ENCODE results near the gene SP3.

The SP3 gene

DNA sequence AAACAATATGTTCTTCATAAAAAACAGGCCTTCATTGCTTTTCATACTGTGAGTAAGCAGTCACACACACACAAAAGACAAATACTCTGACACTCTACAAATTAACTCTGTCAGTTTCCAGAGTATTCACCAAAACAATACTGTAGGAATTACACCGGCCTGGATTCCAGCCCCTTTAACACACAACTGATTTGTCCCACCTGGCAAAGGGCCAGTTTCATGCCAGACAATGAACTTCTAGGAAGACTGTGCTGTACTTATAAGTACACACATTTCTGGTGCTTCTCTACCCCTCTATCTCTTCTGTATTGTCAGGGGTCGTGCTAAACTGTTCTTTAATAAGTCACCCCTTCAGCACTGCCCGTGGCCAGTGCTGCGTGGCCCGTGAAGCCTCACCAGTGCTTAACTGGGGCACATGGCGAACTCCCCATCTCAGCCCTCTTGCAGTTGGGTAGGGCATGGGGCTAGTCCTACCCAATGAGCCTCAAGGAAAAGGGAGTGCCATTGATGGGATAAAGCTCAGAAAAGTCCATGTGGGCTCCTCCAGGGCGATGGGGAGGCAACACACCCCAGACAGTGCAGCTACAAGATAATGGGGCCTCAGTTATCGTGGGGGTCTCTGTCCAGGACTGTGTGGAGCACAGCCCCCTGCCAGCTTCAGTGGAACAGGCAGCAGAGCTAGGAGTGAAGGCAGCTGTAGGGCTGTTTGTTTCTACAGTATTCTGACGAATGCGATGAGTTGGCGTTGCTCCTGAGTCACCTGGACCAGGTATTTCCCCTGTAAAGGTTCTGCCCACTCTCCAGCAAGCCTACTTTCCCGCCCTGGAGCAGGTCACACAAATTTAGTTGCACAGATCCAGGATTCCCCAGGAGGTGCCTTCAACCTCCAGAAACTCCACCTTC is 99.0 kb downstream of the SP3 start:
- H3F3A ChIP-seq (ENCODE audit: control insufficient read depth, insufficient read depth): no peaks in the 10 kb centered on the region; the same call in 1 of the 2 replicates
- H3K36me3 ChIP-seq (ENCODE audit: control insufficient read depth, low read length): no peaks in the 10 kb centered on the region
- TF ChIP-seq, protein P1, sequence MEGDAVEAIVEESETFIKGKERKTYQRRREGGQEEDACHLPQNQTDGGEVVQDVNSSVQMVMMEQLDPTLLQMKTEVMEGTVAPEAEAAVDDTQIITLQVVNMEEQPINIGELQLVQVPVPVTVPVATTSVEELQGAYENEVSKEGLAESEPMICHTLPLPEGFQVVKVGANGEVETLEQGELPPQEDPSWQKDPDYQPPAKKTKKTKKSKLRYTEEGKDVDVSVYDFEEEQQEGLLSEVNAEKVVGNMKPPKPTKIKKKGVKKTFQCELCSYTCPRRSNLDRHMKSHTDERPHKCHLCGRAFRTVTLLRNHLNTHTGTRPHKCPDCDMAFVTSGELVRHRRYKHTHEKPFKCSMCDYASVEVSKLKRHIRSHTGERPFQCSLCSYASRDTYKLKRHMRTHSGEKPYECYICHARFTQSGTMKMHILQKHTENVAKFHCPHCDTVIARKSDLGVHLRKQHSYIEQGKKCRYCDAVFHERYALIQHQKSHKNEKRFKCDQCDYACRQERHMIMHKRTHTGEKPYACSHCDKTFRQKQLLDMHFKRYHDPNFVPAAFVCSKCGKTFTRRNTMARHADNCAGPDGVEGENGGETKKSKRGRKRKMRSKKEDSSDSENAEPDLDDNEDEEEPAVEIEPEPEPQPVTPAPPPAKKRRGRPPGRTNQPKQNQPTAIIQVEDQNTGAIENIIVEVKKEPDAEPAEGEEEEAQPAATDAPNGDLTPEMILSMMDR (IDR thresholded peaks at IDR 0.05; ENCODE audit: low read depth, low read length, poor library complexity, severe bottlenecking): no peak
- no peak for TF ChIP-seq EZH2phosphoT487 (IDR thresholded peaks at IDR 0.05; ENCODE audit: borderline replicate concordance, low read length)
- H3K9me2 ChIP-seq (replicated peaks; ENCODE audit: control insufficient read depth, low read length): no peaks in the 10 kb centered on the region
- peaks cover 15% of the 10 kb centered on the region for H3K4me1 ChIP-seq (ENCODE audit: control insufficient read depth, low read length)
- no peaks in the 10 kb centered on the region for H4K20me1 ChIP-seq (ENCODE audit: control insufficient read depth, insufficient read depth, low read depth, low read length)
- H3K4me2 ChIP-seq (ENCODE audit: low read length): no peak overlapping the region
- no peak overlapping the region for H3K4me3 ChIP-seq (ENCODE audit: low read length)
- H3K9me3 ChIP-seq (ENCODE audit: control insufficient read depth, insufficient read depth, low read length): no peaks in the 10 kb centered on the region
- peaks cover 3% of the 10 kb centered on the region; the same call in 1 of the 2 replicates for H3K27me3 ChIP-seq (ENCODE audit: control insufficient read depth, low read length)
- no peaks in the 10 kb centered on the region for H3K79me2 ChIP-seq (ENCODE audit: control insufficient read depth, low read length)
- H3K27ac ChIP-seq (ENCODE audit: low read depth, low read length): no peak overlapping the region

DNA sequence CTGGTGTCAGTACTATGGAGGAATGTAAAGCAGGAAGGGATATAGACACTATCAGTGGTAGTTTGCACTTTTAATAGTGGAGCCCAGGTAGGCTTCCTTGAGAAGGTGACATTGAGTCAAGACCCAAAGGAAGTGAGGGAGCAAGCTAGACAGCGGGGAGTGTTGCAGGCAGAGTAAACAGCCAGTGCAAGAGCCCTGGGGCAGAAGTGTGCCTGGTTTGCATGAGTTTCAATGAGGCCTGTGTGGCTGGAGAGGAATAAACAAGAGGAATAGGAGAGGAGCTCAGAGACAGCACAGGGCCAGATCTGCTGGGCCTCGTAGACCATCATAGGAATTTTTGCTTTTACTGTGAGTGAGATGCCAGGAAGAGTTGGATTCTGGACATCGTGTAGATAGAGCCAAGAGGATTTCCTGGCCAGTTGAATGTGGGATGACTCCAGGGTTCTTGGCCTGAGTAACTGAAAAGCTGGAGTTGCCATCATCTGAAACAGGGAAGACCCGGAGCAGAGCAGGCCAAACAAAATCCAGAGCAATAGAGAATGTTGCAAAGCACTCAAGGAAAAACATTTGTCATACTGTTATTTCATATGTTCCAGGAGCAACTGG is 102.5 kb downstream of the SP3 start:
- Histone ChIP-seq H3K4me2 (ENCODE audit: low read length) (no peak overlapping the region), H3F3A (ENCODE audit: control insufficient read depth, insufficient read depth) (no peaks in the 10 kb centered on the region; the same call in 1 of the 2 replicates), H3K9me3 (ENCODE audit: control insufficient read depth, insufficient read depth, low read length) (no peaks in the 10 kb centered on the region), H3K36me3 (ENCODE audit: control insufficient read depth, low read length) (no peaks in the 10 kb centered on the region), H3K79me2 (ENCODE audit: control insufficient read depth, low read length) (no peaks in the 10 kb centered on the region), H4K20me1 (ENCODE audit: control insufficient read depth, insufficient read depth, low read depth, low read length) (no peaks in the 10 kb centered on the region), H3K27ac (ENCODE audit: low read depth, low read length) (no peak overlapping the region), H3K9me2 (replicated peaks; ENCODE audit: control insufficient read depth, low read length) (no peaks in the 10 kb centered on the region), H3K4me1 (ENCODE audit: control insufficient read depth, low read length) (peaks cover 20% of the 10 kb centered on the region), H3K4me3 (ENCODE audit: low read length) (no peak overlapping the region), H3K27me3 (ENCODE audit: control insufficient read depth, low read length) (0 out of 2 replicates have a peak, but pooled peaks cover 3% of the 10 kb centered on the region)
- TF ChIP-seq, protein P1 (IDR thresholded peaks at IDR 0.05; ENCODE audit: low read depth, low read length, poor library complexity, severe bottlenecking): no peak

DNA sequence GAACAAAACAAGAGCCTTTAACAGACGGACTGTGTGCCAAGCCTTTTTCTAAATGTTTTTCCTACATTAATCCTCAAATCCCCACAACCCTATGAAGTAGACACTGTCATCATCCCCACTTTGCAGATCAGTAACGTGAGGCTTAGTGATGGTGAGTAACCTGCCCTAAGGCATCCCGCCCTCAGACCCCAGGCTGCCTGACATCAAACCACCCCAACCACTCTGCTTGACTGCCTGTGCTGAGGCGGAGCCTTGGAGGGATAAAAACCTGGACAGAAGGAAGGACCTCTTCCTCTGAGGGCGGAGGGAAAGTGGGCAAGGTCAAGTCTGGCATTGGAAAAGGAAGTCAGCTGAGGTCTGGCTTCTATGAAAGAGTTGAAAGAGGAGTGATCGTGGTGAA is 104.6 kb downstream of the SP3 start:
- Histone ChIP-seq H3K4me3 (ENCODE audit: low read length) (no peak overlapping the region), H3K4me1 (ENCODE audit: control insufficient read depth, low read length) (peaks cover 20% of the 10 kb centered on the region), H3K36me3 (ENCODE audit: control insufficient read depth, low read length) (no peaks in the 10 kb centered on the region), H3K27me3 (ENCODE audit: control insufficient read depth, low read length) (no peaks in the 10 kb centered on the region), H3K4me2 (ENCODE audit: low read length) (no peak overlapping the region), H3K79me2 (ENCODE audit: control insufficient read depth, low read length) (no peaks in the 10 kb centered on the region), H3K27ac (ENCODE audit: low read depth, low read length) (no peak overlapping the region), H3F3A (ENCODE audit: control insufficient read depth, insufficient read depth) (no peaks in the 10 kb centered on the region; the same call in 1 of the 2 replicates), H4K20me1 (ENCODE audit: control insufficient read depth, insufficient read depth, low read depth, low read length) (no peaks in the 10 kb centered on the region), H3K9me3 (ENCODE audit: control insufficient read depth, insufficient read depth, low read length) (no peaks in the 10 kb centered on the region), H3K9me2 (replicated peaks; ENCODE audit: control insufficient read depth, low read length) (no peaks in the 10 kb centered on the region)
- TF ChIP-seq, protein P1 (IDR thresholded peaks at IDR 0.05; ENCODE audit: low read depth, low read length, poor library complexity, severe bottlenecking): no peak
- TF ChIP-seq EZH2phosphoT487 (IDR thresholded peaks at IDR 0.05; ENCODE audit: borderline replicate concordance, low read length): no peak
